Gastroesophageal sphincter (tissue), 4 donors: ENCODE data around the gene HMGN1. TPM values are rescaled to one million over a fixed set of nuclear protein-coding genes. Genes with fewer than 3 reads are reported as not detected.
A peak's percentile ranks its signal among the peaks of the same experiment; 100 is the strongest.

Experiments
- ATAC-seq: fragments of 150-250 bp; one replicate; pipeline ENCODE4 v1.9.1; 2016; ENCODE audit warnings: mild to moderate bottlenecking, moderate library complexity
- H3K27ac ChIP-seq, 4 donors: fragments of 200-600 bp; sonication (generic) in 3 of 4; 1 replicate in 3 of 4; 2 replicates in 1 of 4; pipeline ENCODE4 v1.5.1; 2016 to 2019
- H3K27me3 ChIP-seq: fragments of 200-600 bp; sonication (generic); one replicate; pipeline ENCODE4 v1.5.1; 2019
- H3K36me3 ChIP-seq, 2 donors: fragments of 200-600 bp; sonication (generic); one replicate each; pipeline ENCODE4 v1.5.1; 2019; ENCODE audit warnings: control low read depth in 1 of 2
- H3K4me1 ChIP-seq, 3 donors: fragments of 200-600 bp; sonication (generic); 1 replicate in 2 of 3; 2 replicates in 1 of 3; pipeline ENCODE4 v1.5.1; 2016 to 2019; ENCODE audit warnings: control low read depth in 2 of 3
- H3K4me3 ChIP-seq, 2 donors: fragments of 200-600 bp; sonication (generic); one replicate each; pipeline ENCODE4 v1.5.1; 2019; ENCODE audit warnings: mild to moderate bottlenecking in 1 of 2, moderate library complexity in 1 of 2
- H3K9me3 ChIP-seq, 3 donors: fragments of 200-600 bp; sonication (generic); one replicate each; pipeline ENCODE4 v1.5.1; 2017 to 2019; ENCODE audit warnings: control low read depth in 2 of 3
- EP300 ChIP-seq: sonication (generic); formaldehyde crosslinking; IDR thresholded peaks from one replicate; pipeline ENCODE4 v1.6.1; 2017; ENCODE audit warnings: antibody characterized with exemption, mild to moderate bottlenecking
- POLR2A ChIP-seq, 2 donors: fragments of 450-650 bp; IDR thresholded peaks; one replicate each; pipeline ENCODE4 v1.6.1; 2017; ENCODE audit warnings: antibody characterized with exemption in 2 of 2, mild to moderate bottlenecking in 2 of 2, moderate library complexity in 1 of 2
- POLR2AphosphoS5 ChIP-seq: sonication (generic); formaldehyde crosslinking; IDR thresholded peaks from one replicate; pipeline ENCODE4 v1.6.1; 2017; ENCODE audit warnings: antibody characterized with exemption
- WGBS, 2 donors: methylation state at CpG; one replicate each; pipeline ENCODE4 v1.1.5; 2018; ENCODE audit warnings: low coverage in 1 of 2; 5-methylcytosine and 5-hydroxymethylcytosine counted together
- total RNA-seq, 4 donors: library from RNA; depleted of rRNA; stranded (reverse); fragments of >200 nt; gene quantifications; one replicate each; pipeline ENCODE4 v1.1.0, GENCODE V29; 2016
- TF ChIP-seq, protein P1 (sequence below), 4 experiments: fragments of 200-600 bp in 2 of 4; fragments of 450-650 bp in 2 of 4; sonication (generic) in 1 of 4; IDR thresholded peaks; one replicate each; pipeline ENCODE4 v1.5.1; 2017 to 2019; ENCODE audit warnings: antibody characterized with exemption in 4 of 4, mild to moderate bottlenecking in 2 of 4, moderate library complexity in 2 of 4

HMGN1 gene, protein sequence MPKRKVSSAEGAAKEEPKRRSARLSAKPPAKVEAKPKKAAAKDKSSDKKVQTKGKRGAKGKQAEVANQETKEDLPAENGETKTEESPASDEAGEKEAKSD
- 100 to 1,000 TPM in 1 of 4 donors, 10 to 100 TPM in 3; 69.0 to 117 (median 80.8) TPM for total RNA-seq

- peak; percentile 77 for ATAC-seq
- Histone ChIP-seq H3K4me3 (peak within 1 kb of the TSS; percentile 50 to 83), H3K4me1 (peaks cover 0 to 51% (median 5%) of the 10 kb centered on the region in 3 donors), H3K27me3 (no peaks in the 10 kb centered on the region), H3K36me3 (peaks cover 0 to 5% of the 10 kb centered on the region in 2 donors), H3K9me3 (no peaks in the 10 kb centered on the region), H3K27ac (peak within 1 kb of the TSS; percentile 55 to 97 (median 92))
- TF ChIP-seq, protein P1, sequence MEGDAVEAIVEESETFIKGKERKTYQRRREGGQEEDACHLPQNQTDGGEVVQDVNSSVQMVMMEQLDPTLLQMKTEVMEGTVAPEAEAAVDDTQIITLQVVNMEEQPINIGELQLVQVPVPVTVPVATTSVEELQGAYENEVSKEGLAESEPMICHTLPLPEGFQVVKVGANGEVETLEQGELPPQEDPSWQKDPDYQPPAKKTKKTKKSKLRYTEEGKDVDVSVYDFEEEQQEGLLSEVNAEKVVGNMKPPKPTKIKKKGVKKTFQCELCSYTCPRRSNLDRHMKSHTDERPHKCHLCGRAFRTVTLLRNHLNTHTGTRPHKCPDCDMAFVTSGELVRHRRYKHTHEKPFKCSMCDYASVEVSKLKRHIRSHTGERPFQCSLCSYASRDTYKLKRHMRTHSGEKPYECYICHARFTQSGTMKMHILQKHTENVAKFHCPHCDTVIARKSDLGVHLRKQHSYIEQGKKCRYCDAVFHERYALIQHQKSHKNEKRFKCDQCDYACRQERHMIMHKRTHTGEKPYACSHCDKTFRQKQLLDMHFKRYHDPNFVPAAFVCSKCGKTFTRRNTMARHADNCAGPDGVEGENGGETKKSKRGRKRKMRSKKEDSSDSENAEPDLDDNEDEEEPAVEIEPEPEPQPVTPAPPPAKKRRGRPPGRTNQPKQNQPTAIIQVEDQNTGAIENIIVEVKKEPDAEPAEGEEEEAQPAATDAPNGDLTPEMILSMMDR (IDR thresholded peaks at IDR 0.05), result peak in 2 of 4 experiments; percentile 3 to 15
- TF ChIP-seq POLR2AphosphoS5 (peak; percentile 41), POLR2A (IDR thresholded peaks at IDR 0.05) (peak; percentile 31 to 67), EP300 (no peak)
- WGBS, 2 donors, result 0% methylated on average over 7 of the region's 116 CpGs; no CpG with 5 or more reads in 1 of the 2 donors
These were observed at the start of gene HMGN1 for GRCh38 chr21:39348355-39349210. HMGN1 (minus strand) TSS chr21:39349088; CDS start chr21:39348917, 171 bp downstream.

DNA sequence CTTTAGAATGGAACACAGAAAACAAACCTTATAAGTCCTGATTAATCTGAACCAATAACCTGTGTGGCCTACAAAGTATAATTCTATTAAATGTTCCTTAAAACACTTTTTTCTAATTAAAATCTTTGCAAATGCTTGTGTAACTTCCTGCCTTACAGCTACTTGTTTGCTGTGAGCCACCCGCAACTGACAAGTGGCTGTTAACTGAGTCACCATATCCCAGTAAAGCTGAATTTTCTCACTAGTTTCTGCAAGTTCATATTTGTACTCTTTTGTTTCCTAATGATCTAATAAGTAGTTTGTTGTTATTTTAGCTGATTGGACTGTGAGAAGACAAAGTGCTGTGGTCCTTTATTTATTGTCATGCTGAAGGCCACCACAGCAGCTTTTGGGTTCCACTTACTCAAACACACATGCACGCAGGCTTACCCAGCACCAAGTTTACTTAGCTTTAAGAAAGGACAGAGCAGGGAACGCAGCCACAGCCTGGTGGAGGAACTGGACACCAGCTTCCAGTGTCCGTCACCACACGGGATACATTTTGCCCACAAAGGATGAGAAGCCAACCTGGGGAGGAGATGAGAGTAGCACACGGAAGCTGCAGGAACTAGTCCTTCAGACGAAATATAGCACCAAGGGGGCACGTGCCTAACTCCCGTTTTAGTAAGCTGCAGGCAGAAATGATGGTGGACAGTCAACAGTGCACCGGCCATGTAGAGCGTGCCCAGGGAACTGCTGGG lies 48.9 kb upstream of the HMGN1 start:
- Histone ChIP-seq H3K9me3 (no peaks in the 10 kb centered on the region), H3K36me3 (peaks cover 0 to 75% of the 10 kb centered on the region in 2 donors), H3K4me3 (no peak overlapping the region), H3K27me3 (no peaks in the 10 kb centered on the region), H3K4me1 (no peaks in the 10 kb centered on the region), H3K27ac (no peak overlapping the region)
- 76 to 85% methylated on average over 6 to 7 of the region's 11 CpGs for WGBS, 2 donors
- TF ChIP-seq, protein P1 (IDR thresholded peaks at IDR 0.05), result no peak
- TF ChIP-seq POLR2AphosphoS5, result no peak
- no peak for TF ChIP-seq POLR2A (IDR thresholded peaks at IDR 0.05)
- no peak for TF ChIP-seq EP300
- no peak for ATAC-seq

DNA sequence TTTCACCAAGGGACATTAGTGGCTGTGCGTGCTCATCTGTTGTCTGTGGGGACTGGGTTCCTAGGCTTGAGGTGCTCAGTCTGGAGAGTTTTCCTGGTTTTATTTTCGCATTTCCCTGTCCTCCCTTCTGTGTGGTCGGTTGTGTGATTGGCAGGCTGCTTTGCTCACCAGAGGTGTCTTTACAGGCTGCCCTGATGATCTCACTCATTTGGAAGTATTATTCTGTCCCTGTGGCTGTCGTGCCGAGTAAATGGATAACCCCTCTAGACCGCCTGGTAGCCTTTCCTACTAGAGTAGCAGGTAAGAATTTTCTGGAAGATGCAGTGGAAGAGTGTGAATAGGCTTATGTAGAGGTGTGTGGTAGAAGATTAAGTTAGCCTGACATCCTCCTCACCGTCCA lies 44.1 kb upstream of the HMGN1 start:
- Histone ChIP-seq H3K4me3 (no peak overlapping the region), H3K27ac (no peak overlapping the region), H3K9me3 (no peaks in the 10 kb centered on the region), H3K4me1 (peaks cover 0 to 32% (median 11%) of the 10 kb centered on the region in 3 donors), H3K36me3 (peaks cover 0 to 77% of the 10 kb centered on the region in 2 donors), H3K27me3 (no peaks in the 10 kb centered on the region)
- TF ChIP-seq POLR2AphosphoS5 (no peak), POLR2A (IDR thresholded peaks at IDR 0.05) (no peak), EP300 (no peak)
- TF ChIP-seq, protein P1 (IDR thresholded peaks at IDR 0.05), result no peak
- ATAC-seq, result no peak
- WGBS, 2 donors, result 83 to 88% methylated on average over 2 to 5 of the region's 7 CpGs

- Histone ChIP-seq H3K9me3 (no peaks in the 10 kb centered on the region), H3K27ac (peak overlapping the region in 1 of 4 donors; percentile 24), H3K36me3 (peaks cover 0 to 50% of the 10 kb centered on the region in 2 donors), H3K27me3 (no peaks in the 10 kb centered on the region), H3K4me3 (no peak overlapping the region), H3K4me1 (peaks cover 0 to 59% (median 16%) of the 10 kb centered on the region in 3 donors)
- no peak for ATAC-seq
- 47 to 52% methylated on average over 3 to 4 of the region's 16 CpGs for WGBS, 2 donors
- TF ChIP-seq POLR2AphosphoS5, result no peak
- TF ChIP-seq, protein P1 (IDR thresholded peaks at IDR 0.05), result peak in 1 of 4 experiments; percentile 17
These were observed 41.4 kb upstream of the HMGN1 start for GRCh38 chr21:39390212-39390765.
